ENCODE results near the gene TMEM91. TPM values are rescaled to one million over a fixed set of nuclear protein-coding genes. Genes with fewer than 3 reads are reported as not detected.

The TMEM91 gene
- total RNA-seq, 1 donor, result 2.6 TPM

DNA sequence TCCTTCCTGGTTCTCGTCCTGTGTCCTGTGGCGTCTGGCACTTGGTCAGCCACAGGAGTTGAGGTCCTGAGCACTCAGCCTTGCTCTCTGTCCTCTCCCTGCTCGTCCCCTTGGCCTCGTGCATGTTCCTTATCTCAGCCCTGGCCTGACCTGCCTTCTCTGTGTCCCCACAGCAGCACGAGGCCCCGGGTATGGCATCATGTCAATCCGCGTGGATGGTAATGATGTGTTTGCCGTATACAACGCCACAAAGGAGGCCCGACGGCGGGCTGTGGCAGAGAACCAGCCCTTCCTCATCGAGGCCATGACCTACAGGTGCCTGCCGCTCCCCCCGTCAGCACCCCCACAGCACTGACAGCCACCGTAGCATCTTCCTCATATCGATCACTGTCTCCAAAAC lies 46.1 kb downstream of the TMEM91 start:
- TF ChIP-seq, protein P1, sequence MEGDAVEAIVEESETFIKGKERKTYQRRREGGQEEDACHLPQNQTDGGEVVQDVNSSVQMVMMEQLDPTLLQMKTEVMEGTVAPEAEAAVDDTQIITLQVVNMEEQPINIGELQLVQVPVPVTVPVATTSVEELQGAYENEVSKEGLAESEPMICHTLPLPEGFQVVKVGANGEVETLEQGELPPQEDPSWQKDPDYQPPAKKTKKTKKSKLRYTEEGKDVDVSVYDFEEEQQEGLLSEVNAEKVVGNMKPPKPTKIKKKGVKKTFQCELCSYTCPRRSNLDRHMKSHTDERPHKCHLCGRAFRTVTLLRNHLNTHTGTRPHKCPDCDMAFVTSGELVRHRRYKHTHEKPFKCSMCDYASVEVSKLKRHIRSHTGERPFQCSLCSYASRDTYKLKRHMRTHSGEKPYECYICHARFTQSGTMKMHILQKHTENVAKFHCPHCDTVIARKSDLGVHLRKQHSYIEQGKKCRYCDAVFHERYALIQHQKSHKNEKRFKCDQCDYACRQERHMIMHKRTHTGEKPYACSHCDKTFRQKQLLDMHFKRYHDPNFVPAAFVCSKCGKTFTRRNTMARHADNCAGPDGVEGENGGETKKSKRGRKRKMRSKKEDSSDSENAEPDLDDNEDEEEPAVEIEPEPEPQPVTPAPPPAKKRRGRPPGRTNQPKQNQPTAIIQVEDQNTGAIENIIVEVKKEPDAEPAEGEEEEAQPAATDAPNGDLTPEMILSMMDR (IDR thresholded peaks at IDR 0.05; ENCODE audit: insufficient read depth, low read depth, low read length), result no peak
- no peak overlapping the region for H3K4me3 ChIP-seq (ENCODE audit: low read depth, low read length)
- no peak for DNase-seq (ENCODE audit: low read depth)

DNA sequence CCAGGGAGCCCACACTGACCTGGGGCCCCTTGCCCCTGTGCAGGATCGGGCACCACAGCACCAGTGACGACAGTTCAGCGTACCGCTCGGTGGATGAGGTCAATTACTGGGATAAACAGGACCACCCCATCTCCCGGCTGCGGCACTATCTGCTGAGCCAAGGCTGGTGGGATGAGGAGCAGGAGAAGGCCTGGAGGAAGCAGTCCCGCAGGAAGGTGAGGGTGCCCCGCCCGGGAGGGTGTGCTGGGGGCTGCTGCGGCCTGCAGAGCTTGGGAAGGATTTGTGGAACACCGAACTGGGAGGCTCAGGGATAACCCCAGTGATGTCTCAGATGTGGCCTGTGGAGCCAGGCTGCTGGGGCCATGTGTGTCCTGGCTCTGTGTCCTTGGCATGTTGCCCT lies 46.6 kb downstream of the TMEM91 start:
- no peak for DNase-seq (ENCODE audit: low read depth)
- TF ChIP-seq, protein P1 (IDR thresholded peaks at IDR 0.05; ENCODE audit: insufficient read depth, low read depth, low read length), result no peak

DNA sequence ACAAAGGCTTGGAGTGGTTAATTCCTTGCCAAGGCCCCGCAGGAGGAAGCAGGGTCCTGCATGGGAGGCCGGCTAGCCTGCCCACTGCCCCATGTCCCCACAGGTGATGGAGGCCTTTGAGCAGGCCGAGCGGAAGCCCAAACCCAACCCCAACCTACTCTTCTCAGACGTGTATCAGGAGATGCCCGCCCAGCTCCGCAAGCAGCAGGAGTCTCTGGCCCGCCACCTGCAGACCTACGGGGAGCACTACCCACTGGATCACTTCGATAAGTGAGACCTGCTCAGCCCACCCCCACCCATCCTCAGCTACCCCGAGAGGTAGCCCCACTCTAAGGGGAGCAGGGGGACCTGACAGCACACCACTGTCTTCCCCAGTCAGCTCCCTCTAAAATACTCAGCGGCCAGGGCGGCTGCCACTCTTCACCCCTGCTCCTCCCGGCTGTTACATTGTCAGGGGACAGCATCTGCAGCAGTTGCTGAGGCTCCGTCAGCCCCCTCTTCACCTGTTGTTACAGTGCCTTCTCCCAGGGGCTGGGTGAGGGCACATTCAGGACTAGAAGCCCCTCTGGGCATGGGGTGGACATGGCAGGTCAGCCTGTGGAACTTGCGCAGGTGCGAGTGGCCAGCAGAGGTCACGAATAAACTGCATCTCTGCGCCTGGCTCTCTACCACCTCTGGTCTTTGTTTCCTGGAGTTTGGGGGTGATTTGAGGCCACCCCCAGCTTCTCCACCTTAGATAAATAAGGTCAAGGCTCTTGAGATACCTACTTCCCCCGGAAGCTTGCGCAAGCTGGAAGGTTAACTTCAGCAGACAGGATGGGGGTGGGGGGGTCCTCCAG lies 48.2 kb downstream of the TMEM91 start:
- TF ChIP-seq, protein P1 (IDR thresholded peaks at IDR 0.05; ENCODE audit: insufficient read depth, low read depth, low read length), result no peak
- DNase-seq (ENCODE audit: low read depth), result no peak

More for the DNA sequence above, 46.6 kb downstream of the TMEM91 start:
- no peak overlapping the region for H3K4me3 ChIP-seq (ENCODE audit: low read depth, low read length)

DNA sequence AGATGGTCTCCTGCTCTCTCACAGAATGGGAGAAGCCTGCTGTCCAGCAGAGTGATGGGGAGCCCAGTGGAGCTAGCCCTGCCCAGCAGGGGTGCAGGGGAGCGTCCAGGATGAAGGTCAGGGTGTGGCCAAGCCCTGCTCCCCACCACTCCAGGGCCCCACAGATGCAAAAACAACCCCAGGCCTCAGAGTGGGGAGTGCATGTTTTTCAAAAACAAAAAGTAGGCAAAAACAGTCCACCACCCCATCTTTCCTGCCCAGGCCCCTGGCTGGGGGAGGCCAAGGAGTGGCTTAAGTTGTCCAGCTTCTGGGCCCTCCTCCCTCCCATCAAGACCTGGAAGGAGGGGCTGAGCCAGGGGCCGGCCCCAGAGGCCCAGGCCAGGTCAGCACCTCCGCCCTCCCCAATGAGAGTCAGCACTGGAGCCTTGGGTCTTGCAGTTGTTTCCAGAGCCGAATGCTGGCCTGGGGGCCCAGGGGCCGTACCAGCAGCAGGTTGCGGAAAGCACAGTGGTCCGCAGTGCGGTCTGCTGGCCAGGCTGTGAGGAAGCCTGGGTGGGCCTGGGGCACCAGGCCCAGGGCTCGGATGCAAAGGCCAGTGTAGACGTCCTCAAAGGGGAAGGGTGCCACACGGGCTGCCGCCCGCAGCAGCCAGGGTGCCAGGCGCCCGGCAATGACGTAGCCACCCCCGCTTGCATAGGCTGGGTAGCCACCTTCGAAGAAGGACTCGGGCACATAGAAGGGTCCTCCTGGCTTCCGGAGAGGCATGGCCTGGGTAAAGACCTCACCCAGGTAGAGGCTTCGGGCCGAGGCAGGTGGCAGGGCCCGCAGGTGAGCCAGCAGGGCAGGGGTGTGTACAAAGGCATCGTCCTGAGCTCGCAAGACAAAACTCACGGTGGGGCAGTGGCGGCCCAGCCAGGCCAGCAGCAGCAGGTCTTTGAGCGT lies 49.1 kb downstream of the TMEM91 start:
- TF ChIP-seq, protein P1 (IDR thresholded peaks at IDR 0.05; ENCODE audit: insufficient read depth, low read depth, low read length), result no peak
- no peak overlapping the region for H3K4me3 ChIP-seq (ENCODE audit: low read depth, low read length)
- DNase-seq (ENCODE audit: low read depth), result no peak

More for the DNA sequence above, 48.2 kb downstream of the TMEM91 start:
- H3K4me3 ChIP-seq (ENCODE audit: low read depth, low read length), result no peak overlapping the region

DNA sequence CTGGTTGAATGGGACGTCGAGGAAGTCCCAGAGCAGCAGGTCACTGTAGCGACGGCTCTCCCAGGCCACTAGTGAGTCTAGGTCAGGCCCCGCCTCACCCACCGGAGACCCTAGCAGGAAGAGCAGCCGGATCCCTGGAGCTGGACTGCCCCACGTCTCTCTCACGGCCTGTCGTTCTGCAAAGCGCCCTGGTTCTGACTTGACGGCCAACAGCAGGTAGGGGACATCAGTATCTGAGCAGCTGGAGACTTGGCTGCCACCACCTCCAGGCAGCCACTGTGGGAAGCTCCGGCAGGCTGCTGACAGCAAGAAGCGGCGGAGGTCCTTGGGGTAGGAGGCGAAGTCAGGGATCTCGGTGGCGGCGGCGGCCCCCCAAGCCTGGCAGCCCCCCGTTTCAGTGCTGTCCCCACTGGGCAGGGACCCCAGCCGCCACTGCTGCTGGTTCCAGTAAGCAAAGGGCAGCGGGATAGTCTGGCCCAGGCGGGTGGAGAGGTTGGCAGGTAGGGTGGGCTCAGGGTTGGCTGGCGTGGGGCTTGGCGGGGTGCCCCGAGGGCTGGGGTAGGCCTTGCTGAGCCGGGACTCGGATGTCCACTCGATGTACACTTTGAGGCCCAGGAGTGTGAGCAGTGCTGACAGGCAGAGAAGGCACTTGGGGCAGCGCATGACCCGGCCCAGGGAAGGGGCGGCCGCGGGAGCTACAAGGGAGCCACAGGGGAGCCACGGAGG lies 49.9 kb downstream of the TMEM91 start:
- peak overlapping the region; percentile 61 for H3K4me3 ChIP-seq (ENCODE audit: low read depth, low read length)
- DNase-seq (ENCODE audit: low read depth), result no peak
- TF ChIP-seq, protein P1 (IDR thresholded peaks at IDR 0.05; ENCODE audit: insufficient read depth, low read depth, low read length), result no peak

DNA sequence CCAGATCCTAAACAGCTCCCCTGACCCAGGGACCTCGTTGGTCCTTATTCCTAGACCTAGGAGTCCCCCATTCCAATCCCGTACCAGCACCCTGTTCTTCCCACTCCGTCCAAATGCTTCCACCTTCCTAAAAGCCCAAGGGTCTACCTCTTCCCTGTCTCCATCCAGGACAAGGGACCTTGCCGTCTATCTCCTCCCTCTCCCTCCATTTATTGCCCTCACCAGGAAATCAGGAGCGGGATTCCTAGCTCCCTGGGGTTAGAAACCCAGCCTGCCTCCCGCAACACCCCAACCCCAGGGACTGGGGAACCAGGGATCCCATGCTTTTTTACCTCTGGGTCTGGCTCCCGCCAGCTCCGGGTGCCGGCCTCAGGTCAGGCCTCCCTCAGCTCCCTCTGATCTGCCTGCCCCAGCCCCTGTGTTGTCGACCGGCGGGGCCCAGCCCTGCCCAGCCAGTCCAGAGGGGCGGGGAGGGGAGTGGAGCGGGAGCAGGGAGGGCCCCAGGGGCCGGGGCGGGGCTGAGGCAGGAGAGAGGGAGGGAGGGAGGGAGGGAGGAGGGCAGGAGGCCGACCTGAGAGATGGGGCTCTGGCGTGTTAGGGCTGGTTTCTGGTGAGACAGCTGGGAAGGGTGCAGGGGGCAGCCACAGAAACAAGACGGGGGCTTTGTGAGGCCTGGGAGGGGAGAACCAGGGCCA lies 50.8 kb downstream of the TMEM91 start, which contains the start of gene B3GNT8:
TSS of gene B3GNT8 (minus strand) at position 423 of the 695 bp plus-strand sequence. CDS start 596 bp downstream, outside the sequence.
- TF ChIP-seq, protein P1 (IDR thresholded peaks at IDR 0.05; ENCODE audit: insufficient read depth, low read depth, low read length), result no peak
- peak; percentile 75 for DNase-seq (ENCODE audit: low read depth)
- peak within 1 kb of the TSS; percentile 61 for H3K4me3 ChIP-seq (ENCODE audit: low read depth, low read length)

Measured in fibroblast of villous mesenchyme (primary cell).